ENCODE measurements around the gene SLAMF6. TPM values are rescaled to one million over a fixed set of nuclear protein-coding genes. Genes with fewer than 3 reads are reported as not detected.
"Not testable (repeated sequence)": the region's sequence is repeated elsewhere in the genome, so short reads cannot be mapped to it uniquely, and the experiment has no call there.

The SLAMF6 gene
- total and polyA plus RNA-seq, 3 donors from 2014 or later: 0.68 to 2.3 (median 1.6) TPM

GRCh38 chr1:160567341-160567740 is 44.3 kb upstream of the SLAMF6 start:
- intact Hi-C loops (cut with DNase I; ENCODE audit: low total_unique reads): no loop called here
- TF ChIP-seq CTCF (IDR thresholded peaks at IDR 0.05) (no peak), POLR2A (IDR thresholded peaks at IDR 0.05) (no peak)
- H3K27ac ChIP-seq: no peak overlapping the region
- H3K4me1 ChIP-seq: peaks cover 5% of the 10 kb centered on the region
- no peaks in the 10 kb centered on the region for H3K36me3 ChIP-seq (ENCODE audit: low read depth, missing control alignments)
- 73 to 81% methylated on average over 5 of the region's 5 CpGs for WGBS, 2 donors
- H3K4me3 ChIP-seq: no peak overlapping the region
- no peaks in the 10 kb centered on the region for H3K9me3 ChIP-seq
- DNase-seq: no peak
- H3K27me3 ChIP-seq: no peaks in the 10 kb centered on the region

GRCh38 chr1:160565564-160565963 is 42.5 kb upstream of the SLAMF6 start:
- Histone ChIP-seq H3K4me1 (peaks cover 5% of the 10 kb centered on the region), H3K27me3 (no peaks in the 10 kb centered on the region), H3K27ac (peak overlapping the region in 1 of 2 donors; percentile 30), H3K4me3 (no peak overlapping the region), H3K36me3 (ENCODE audit: low read depth, missing control alignments) (no peaks in the 10 kb centered on the region), H3K9me3 (no peaks in the 10 kb centered on the region)
- peak; percentile 60 for DNase-seq
- WGBS, 2 donors: 20 to 42% methylated on average over 4 of the region's 4 CpGs
- intact Hi-C loops (cut with DNase I; ENCODE audit: low total_unique reads): no loop called here
- TF ChIP-seq CTCF (IDR thresholded peaks at IDR 0.05) (no peak), POLR2A (IDR thresholded peaks at IDR 0.05) (no peak)

GRCh38 chr1:160563230-160563629 is 40.2 kb upstream of the SLAMF6 start:
- intact Hi-C loops (cut with DNase I; ENCODE audit: low total_unique reads); DNase-seq; H3K36me3 ChIP-seq (ENCODE audit: low read depth, missing control alignments); H3K4me3 ChIP-seq; H3K27ac ChIP-seq; H3K9me3 ChIP-seq; H3K27me3 ChIP-seq; H3K4me1 ChIP-seq: not testable (repeated sequence)
- 86 to 90% methylated on average over 1 of the region's 1 CpG for WGBS, 2 donors

GRCh38 chr1:160562745-160563144 is 39.7 kb upstream of the SLAMF6 start:
- H3K4me3 ChIP-seq; H3K27me3 ChIP-seq; H3K27ac ChIP-seq; intact Hi-C loops (cut with DNase I; ENCODE audit: low total_unique reads); DNase-seq; H3K9me3 ChIP-seq; H3K36me3 ChIP-seq (ENCODE audit: low read depth, missing control alignments); H3K4me1 ChIP-seq: not testable (repeated sequence)
- 80 to 81% methylated on average over 2 of the region's 2 CpGs for WGBS, 2 donors

GRCh38 chr1:160560806-160561205 is 37.8 kb upstream of the SLAMF6 start:
- peak overlapping the region in 1 of 2 donors; percentile 33 for H3K27ac ChIP-seq
- H3K36me3 ChIP-seq (ENCODE audit: low read depth, missing control alignments): no peaks in the 10 kb centered on the region
- no peak overlapping the region for H3K4me3 ChIP-seq
- no peaks in the 10 kb centered on the region for H3K27me3 ChIP-seq
- DNase-seq: no peak
- H3K4me1 ChIP-seq: peaks cover 2% of the 10 kb centered on the region
- no peaks in the 10 kb centered on the region for H3K9me3 ChIP-seq
- intact Hi-C loops (cut with DNase I; ENCODE audit: low total_unique reads): no loop called here
- no peak for TF ChIP-seq CTCF (IDR thresholded peaks at IDR 0.05)

- 86% methylated on average over 4 of the region's 4 CpGs for WGBS, 2 donors
Observed at GRCh38 chr1:160560045-160560705, 37.1 kb upstream of the SLAMF6 start.

GRCh38 chr1:160559437-160559836 is 36.4 kb upstream of the SLAMF6 start:
- H3K27me3 ChIP-seq; H3K9me3 ChIP-seq; H3K4me1 ChIP-seq; H3K4me3 ChIP-seq; H3K27ac ChIP-seq; DNase-seq; intact Hi-C loops (cut with DNase I; ENCODE audit: low total_unique reads); H3K36me3 ChIP-seq (ENCODE audit: low read depth, missing control alignments): not testable (repeated sequence)
- 82 to 96% methylated on average over 3 of the region's 3 CpGs for WGBS, 2 donors

More at GRCh38 chr1:160560045-160560705, 37.1 kb upstream of the SLAMF6 start:
- no peak for DNase-seq
- Histone ChIP-seq H3K27me3 (no peaks in the 10 kb centered on the region), H3K9me3 (no peaks in the 10 kb centered on the region), H3K36me3 (ENCODE audit: low read depth, missing control alignments) (no peaks in the 10 kb centered on the region), H3K4me1 (no peaks in the 10 kb centered on the region), H3K27ac (peak overlapping the region in 1 of 2 donors; percentile 33), H3K4me3 (no peak overlapping the region)
- intact Hi-C loops (cut with DNase I; ENCODE audit: low total_unique reads): no loop called here
- TF ChIP-seq CTCF (IDR thresholded peaks at IDR 0.05) (no peak), POLR2A (IDR thresholded peaks at IDR 0.05) (no peak)

All from testis (tissue), 3 donors.